ENCODE data around the gene FBXO34.

- TF ChIP-seq CTCF (IDR thresholded peaks at IDR 0.05; ENCODE audit: poor library complexity): no peak
- TF ChIP-seq EZH2 (IDR thresholded peaks at IDR 0.05; ENCODE audit: borderline replicate concordance): no peak
- TF ChIP-seq EZH2phosphoT487 (IDR thresholded peaks at IDR 0.05; ENCODE audit: low read depth, severe bottlenecking, unreplicated experiment): no peak
Measured at GRCh38 chr14:55372423-55372822, 101.2 kb downstream of the FBXO34 start.

Measured in hepatocyte (in vitro differentiated cells).